IMR-90 (cell line): ENCODE measurements around the gene ADPRHL1. TPM values are rescaled to one million over a fixed set of nuclear protein-coding genes. Genes with fewer than 3 reads are reported as not detected.

Source experiments
- ATAC-seq: fragments of 200-7000 bp; cut with Tn5 transposase; 2 replicates; pipeline ENCODE4 v1.9.1; 2020; ENCODE audit warnings: low read depth, mild to moderate bottlenecking, moderate library complexity
- BruUV-seq: library from RNA; stranded (reverse); fragments of 400-500 nt; replicated peaks from 2 replicates; lab custom pipeline; 2021; lab: Mats Ljungman, UMichigan
- CTCF ChIA-PET: fragments of 300-600 bp; formaldehyde crosslinking; extraction: SDS; loops from one replicate; lab custom pipeline; 2021; ENCODE audit warnings: antibody characterized with exemption; lab: Yijun Ruan, JAX
- POLR2A ChIA-PET: fragments of 300-600 bp; sonication (Branson Sonifier 250); formaldehyde crosslinking; loops from one replicate; lab custom pipeline; 2022; ENCODE audit warnings: antibody characterized with exemption; ENCODE audit not compliant: unreplicated experiment; lab: Charles Lee
- DNase-seq: peaks from one replicate; pipeline ENCODE4 v3.0.0; 2013
- H2AFZ ChIP-seq: replicated peaks from 2 replicates; pipeline ENCODE3; 2013; ENCODE audit warnings: low read length, mild to moderate bottlenecking; ENCODE audit not compliant: poor library complexity
- H2AK5ac ChIP-seq: 2 replicates; pipeline ENCODE4 v1.6.1; 2013; ENCODE audit warnings: low read depth, low read length, inconsistent platforms
- H2AK9ac ChIP-seq: replicated peaks from 2 replicates; pipeline ENCODE3; 2013; ENCODE audit warnings: mild to moderate bottlenecking, low read depth, low read length, moderate library complexity; ENCODE audit not compliant: poor library complexity
- H2BK120ac ChIP-seq: 2 replicates; pipeline ENCODE4 v1.6.1; 2013; ENCODE audit warnings: low read depth, low read length, inconsistent platforms
- H2BK15ac ChIP-seq: 3 replicates; pipeline ENCODE4 v1.6.1; 2013; ENCODE audit warnings: low read depth, low read length, inconsistent platforms
- H2BK20ac ChIP-seq: 2 replicates; pipeline ENCODE4 v1.6.1; 2013; ENCODE audit warnings: low read depth, mild to moderate bottlenecking, inconsistent platforms, low read length, moderate library complexity
- H2BK5ac ChIP-seq: 2 replicates; pipeline ENCODE4 v1.6.1; 2013; ENCODE audit warnings: mild to moderate bottlenecking, low read depth, low read length, inconsistent platforms; ENCODE audit not compliant: poor library complexity, severe bottlenecking
- H3K14ac ChIP-seq: replicated peaks from 2 replicates; pipeline ENCODE4 v1.6.1; 2013; ENCODE audit warnings: low read depth, low read length, inconsistent platforms
- H3K18ac ChIP-seq: 2 replicates; pipeline ENCODE4 v1.6.1; 2013; ENCODE audit warnings: low read depth, low read length, control low read depth
- H3K23ac ChIP-seq: 2 replicates; pipeline ENCODE4 v1.6.1; 2013; ENCODE audit warnings: low read depth, low read length, inconsistent platforms
- H3K27ac ChIP-seq: 2 replicates; pipeline ENCODE4 v1.5.1; 2013; ENCODE audit warnings: mild to moderate bottlenecking, control low read depth, low read length; ENCODE audit not compliant: insufficient read depth
- H3K27me3 ChIP-seq: 2 replicates; pipeline ENCODE4 v1.6.1; 2013; ENCODE audit warnings: low read length; ENCODE audit not compliant: control insufficient read depth, insufficient read depth
- H3K36me3 ChIP-seq: 2 replicates; pipeline ENCODE4 v1.6.1; 2013; ENCODE audit warnings: low read length, mixed read lengths; ENCODE audit not compliant: control insufficient read depth, insufficient read depth
- H3K4ac ChIP-seq: 2 replicates; pipeline ENCODE4 v1.6.1; 2013; ENCODE audit warnings: low read depth, low read length, inconsistent platforms
- H3K4me1 ChIP-seq: 2 replicates; pipeline ENCODE4 v1.6.1; 2013; ENCODE audit warnings: low read length, mixed read lengths; ENCODE audit not compliant: control insufficient read depth, insufficient read depth
- H3K4me2 ChIP-seq: 2 replicates; pipeline ENCODE4 v1.6.1; 2013; ENCODE audit warnings: low read depth, mild to moderate bottlenecking, control low read depth, low read length, moderate library complexity
- H3K4me3 ChIP-seq: 2 replicates; pipeline ENCODE4 v1.5.1; 2013; ENCODE audit warnings: low read depth, mild to moderate bottlenecking, control low read depth, low read length, moderate library complexity; ENCODE audit not compliant: insufficient read depth
- H3K56ac ChIP-seq: 2 replicates; pipeline ENCODE4 v1.6.1; 2013; ENCODE audit warnings: low read length, inconsistent platforms; ENCODE audit not compliant: insufficient read depth; ENCODE audit errors: extremely low read depth
- H3K79me1 ChIP-seq, 2 experiments: 2 replicates each; pipeline ENCODE4 v1.6.1; 2013; ENCODE audit warnings: low read length in 2 of 2, inconsistent platforms in 1 of 2, low read depth in 1 of 2
- H3K9ac ChIP-seq: 2 replicates; pipeline ENCODE4 v1.6.1; 2013; ENCODE audit warnings: low read depth, low read length, control low read depth
- H3K9me1 ChIP-seq: 2 replicates; pipeline ENCODE4 v1.6.1; 2013; ENCODE audit warnings: low read length, inconsistent platforms; ENCODE audit not compliant: insufficient read depth
- H3K9me3 ChIP-seq: 2 replicates; pipeline ENCODE4 v1.6.1; 2013; ENCODE audit warnings: low read length; ENCODE audit not compliant: control insufficient read depth, insufficient read depth
- H4K20me1 ChIP-seq: 2 replicates; pipeline ENCODE4 v1.6.1; 2013; ENCODE audit warnings: low read length, inconsistent platforms; ENCODE audit not compliant: insufficient read depth
- H4K5ac ChIP-seq: 2 replicates; pipeline ENCODE4 v1.6.1; 2013; ENCODE audit warnings: mild to moderate bottlenecking, low read depth, low read length, control low read depth
- H4K8ac ChIP-seq, 2 experiments: 2 replicates each; pipeline ENCODE4 v1.6.1; 2013; ENCODE audit warnings: low read depth in 2 of 2, low read length in 2 of 2, control low read depth in 1 of 2, inconsistent platforms in 1 of 2
- H4K91ac ChIP-seq: 2 replicates; pipeline ENCODE4 v1.6.1; 2013; ENCODE audit warnings: low read depth, low read length, inconsistent platforms; ENCODE audit not compliant: insufficient read depth
- BHLHE40 ChIP-seq: fragments of 150-350 bp; IDR thresholded peaks from 2 replicates; pipeline ENCODE4 v1.6.1; 2016; ENCODE audit warnings: mild to moderate bottlenecking, low read depth, low read length
- CEBPB ChIP-seq: IDR thresholded peaks from 2 replicates; pipeline ENCODE4 v1.6.1; 2012; ENCODE audit warnings: low read depth, low read length, improper control_type of control experiment
- CHD1 ChIP-seq: IDR thresholded peaks from 2 replicates; pipeline ENCODE4 v1.6.1; 2012; ENCODE audit warnings: low read depth, low read length, improper control_type of control experiment
- FOS ChIP-seq: fragments of 150-350 bp; IDR thresholded peaks from 2 replicates; pipeline ENCODE4 v1.6.1; 2016; ENCODE audit warnings: low read depth, low read length
- MAFK ChIP-seq: IDR thresholded peaks from 2 replicates; pipeline ENCODE4 v1.6.1; 2012; ENCODE audit warnings: low read depth, low read length, improper control_type of control experiment
- MAZ ChIP-seq: IDR thresholded peaks from 2 replicates; pipeline ENCODE4 v1.6.1; 2012; ENCODE audit warnings: low read depth, mild to moderate bottlenecking, low read length, improper control_type of control experiment, moderate library complexity, borderline replicate concordance
- MXI1 ChIP-seq: IDR thresholded peaks from 2 replicates; pipeline ENCODE4 v1.6.1; 2012; ENCODE audit warnings: low read depth, mild to moderate bottlenecking, low read length, moderate library complexity, borderline replicate concordance
- NFE2L2 ChIP-seq: fragments of 150-350 bp; IDR thresholded peaks from 2 replicates; pipeline ENCODE4 v1.6.1; 2016; ENCODE audit warnings: low read depth, mild to moderate bottlenecking, low read length
- POLR2A ChIP-seq: IDR thresholded peaks from 2 replicates; pipeline ENCODE4 v1.6.1; 2012; ENCODE audit warnings: mild to moderate bottlenecking, low read depth, low read length
- RAD21 ChIP-seq: IDR thresholded peaks from 2 replicates; pipeline ENCODE4 v1.6.1; 2012; ENCODE audit warnings: low read length, improper control_type of control experiment
- RCOR1 ChIP-seq: IDR thresholded peaks from 2 replicates; pipeline ENCODE4 v1.6.1; 2012; ENCODE audit warnings: mild to moderate bottlenecking, low read length, improper control_type of control experiment; ENCODE audit not compliant: insufficient replicate concordance
- RFX5 ChIP-seq: IDR thresholded peaks from 2 replicates; pipeline ENCODE4 v1.8.0; 2012; ENCODE audit warnings: low read depth, mild to moderate bottlenecking, low read length, moderate library complexity
- SMC3 ChIP-seq: fragments of 150-350 bp; IDR thresholded peaks from 2 replicates; pipeline ENCODE4 v1.6.1; 2016; ENCODE audit warnings: low read depth, mild to moderate bottlenecking, antibody characterized with exemption, low read length, moderate library complexity
- WGBS, 2 experiments: methylation state at CpG; one replicate each; pipeline versions ENCODE4 v1.1.5 to v1.1.7; 2013; ENCODE audit warnings: missing lambda C conversion rate in 2 of 2; ENCODE audit not compliant: insufficient read length in 1 of 2; ENCODE audit errors: extremely low coverage in 2 of 2; 5-methylcytosine and 5-hydroxymethylcytosine counted together
- dilution Hi-C: fragments of 300-500 bp; cut with HindIII; formaldehyde crosslinking; loops from one replicate; pipeline ENCODE4 v1.14.3; 2018; ENCODE audit warnings: low sequenced_read_pairs; ENCODE audit not compliant: unreplicated experiment
- in situ Hi-C: fragments of 300-500 bp; cut with MboI; formaldehyde crosslinking; loops from 3 replicates; pipeline ENCODE4 v1.14.3; 2019; ENCODE audit warnings: low sequenced_read_pairs, inconsistent platforms, mixed read lengths
- intact Hi-C: fragments of 100-400 bp; cut with micrococcal nuclease; formaldehyde crosslinking; loops from 2 replicates; pipeline ENCODE4 v1.10.0; 2022
- polyA plus RNA-seq, 3 experiments: library from polyadenylated mRNA; depleted of rRNA; stranded (reverse); fragments of >200 nt; gene quantifications; 2 replicates each; pipeline ENCODE4 v1.2.3, GENCODE V29; 2012; ENCODE audit warnings: low replicate concordance in 1 of 3
- total RNA-seq: library from RNA; depleted of rRNA; stranded (reverse); fragments of >200 nt; gene quantifications from 2 replicates; pipeline ENCODE4 v1.2.3, GENCODE V29; 2012
- TF ChIP-seq, protein P1 (sequence below): fragments of 150-350 bp; IDR thresholded peaks from 2 replicates; pipeline ENCODE4 v1.6.1; 2017; ENCODE audit warnings: mild to moderate bottlenecking, antibody characterized with exemption, low read length, low read depth
- TF ChIP-seq, protein P2 (sequence below): fragments of 150-350 bp; IDR thresholded peaks from 2 replicates; pipeline ENCODE4 v1.6.1; 2016; ENCODE audit warnings: low read depth, mild to moderate bottlenecking, low read length, moderate library complexity, borderline replicate concordance

The ADPRHL1 gene
- total and polyA plus RNA-seq, 2 of the 4 experiments (the other 2 are of a cell fraction): 0.36 to 0.67 TPM

DNA sequence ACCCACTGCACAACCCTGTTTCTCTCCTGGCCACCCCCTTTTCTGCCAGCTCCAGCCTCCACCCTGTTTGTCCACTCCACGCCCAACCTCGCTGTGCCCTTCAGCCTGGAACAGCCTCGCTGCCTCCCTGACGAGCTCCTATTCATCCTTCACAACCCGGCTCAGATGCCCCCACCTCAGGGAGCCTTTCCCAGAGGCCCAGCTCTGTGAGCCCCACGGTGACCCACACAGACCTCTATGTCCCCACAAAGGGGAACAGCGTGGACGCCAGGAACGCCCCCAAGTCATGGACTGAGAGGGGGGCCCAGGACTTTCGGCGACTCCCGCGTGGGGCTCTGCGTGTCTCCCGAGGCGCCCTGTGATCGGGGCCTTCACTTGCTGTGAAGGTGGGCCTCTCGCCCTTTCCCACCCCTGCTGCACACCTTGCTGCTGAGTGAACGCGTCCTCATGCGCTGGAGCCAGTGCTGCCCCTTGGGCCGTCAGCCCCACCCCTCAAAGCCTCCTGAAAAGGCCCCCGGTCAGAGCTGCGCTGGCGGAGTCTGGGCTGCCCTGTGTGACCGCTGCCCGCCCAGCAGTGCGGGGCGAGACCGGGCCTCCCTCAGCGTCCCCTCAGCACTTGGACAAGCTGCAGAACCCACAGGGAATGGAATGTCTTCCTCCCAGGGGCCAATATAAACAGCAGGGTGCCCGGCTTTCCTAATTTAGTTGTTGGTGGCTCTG is 40.0 kb downstream of the ADPRHL1 start:
- Histone ChIP-seq H3K36me3 (no peaks in the 10 kb centered on the region), H4K8ac (peak overlapping the region; percentile 13 to 84; a peak in 2 of 4 replicates), H2AK5ac (peak overlapping the region; percentile 85), H3K4ac (peak overlapping the region; percentile 71), H3K4me3 (no peak overlapping the region), H3K23ac (no peak overlapping the region), H3K9ac (no peak overlapping the region), H3K4me2 (no peak overlapping the region), H2BK120ac (peak overlapping the region; percentile 89), H3K9me3 (no peaks in the 10 kb centered on the region), H4K5ac (0 out of 2 replicates have a peak overlapping the region, but pooled peaks have one; percentile 86), H3K79me1 (no peaks in the 10 kb centered on the region), H2BK5ac (peak overlapping the region; percentile 33), H4K20me1 (no peaks in the 10 kb centered on the region), H4K91ac (peak overlapping the region; percentile 78), H3K27ac (no peak overlapping the region), H3K56ac (no peak overlapping the region), H2AFZ (peak overlapping the region; percentile 82), H3K27me3 (no peaks in the 10 kb centered on the region), H3K18ac (no peak overlapping the region), H2BK20ac (peak overlapping the region; percentile 57), H3K4me1 (peaks cover 23% of the 10 kb centered on the region), H3K9me1 (peaks cover 10% of the 10 kb centered on the region), H3K14ac (peak overlapping the region; percentile 83), H2BK15ac (0 out of 3 replicates have a peak overlapping the region, but pooled peaks have one; percentile 15), H2AK9ac (peak overlapping the region; percentile 47)
- DNase-seq: no peak
- WGBS, 2 experiments: 98% methylated on average over 7 of the region's 32 CpGs; no CpG with 5 or more reads in 1 of the 2 experiments
- BruUV-seq: no TSS peak
- ChIA-PET CTCF (no interaction called here), POLR2A (no interaction called here)
- no peak for ATAC-seq
- in situ Hi-C loops (no loop called here), intact Hi-C loops (no loop called here), dilution Hi-C loops (no loop called here)
- TF ChIP-seq NFE2L2 (no peak), MAZ (no peak), MAFK (no peak), CHD1 (no peak), RCOR1 (no peak), SMC3 (no peak), BHLHE40 (no peak), RFX5 (no peak), CEBPB (no peak), MXI1 (no peak), RAD21 (no peak), POLR2A (no peak), FOS (no peak)
- TF ChIP-seq, protein P1, sequence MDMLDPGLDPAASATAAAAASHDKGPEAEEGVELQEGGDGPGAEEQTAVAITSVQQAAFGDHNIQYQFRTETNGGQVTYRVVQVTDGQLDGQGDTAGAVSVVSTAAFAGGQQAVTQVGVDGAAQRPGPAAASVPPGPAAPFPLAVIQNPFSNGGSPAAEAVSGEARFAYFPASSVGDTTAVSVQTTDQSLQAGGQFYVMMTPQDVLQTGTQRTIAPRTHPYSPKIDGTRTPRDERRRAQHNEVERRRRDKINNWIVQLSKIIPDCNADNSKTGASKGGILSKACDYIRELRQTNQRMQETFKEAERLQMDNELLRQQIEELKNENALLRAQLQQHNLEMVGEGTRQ: no peak
- TF ChIP-seq, protein P2, sequence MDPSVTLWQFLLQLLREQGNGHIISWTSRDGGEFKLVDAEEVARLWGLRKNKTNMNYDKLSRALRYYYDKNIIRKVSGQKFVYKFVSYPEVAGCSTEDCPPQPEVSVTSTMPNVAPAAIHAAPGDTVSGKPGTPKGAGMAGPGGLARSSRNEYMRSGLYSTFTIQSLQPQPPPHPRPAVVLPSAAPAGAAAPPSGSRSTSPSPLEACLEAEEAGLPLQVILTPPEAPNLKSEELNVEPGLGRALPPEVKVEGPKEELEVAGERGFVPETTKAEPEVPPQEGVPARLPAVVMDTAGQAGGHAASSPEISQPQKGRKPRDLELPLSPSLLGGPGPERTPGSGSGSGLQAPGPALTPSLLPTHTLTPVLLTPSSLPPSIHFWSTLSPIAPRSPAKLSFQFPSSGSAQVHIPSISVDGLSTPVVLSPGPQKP: no peak
